HCEC 1CT (cell line): ENCODE measurements around the gene CHRNA4.

ENCODE experiments used
- DNase-seq: peaks from one replicate; pipeline ENCODE4 v3.0.0-alpha.2; 2017

Gene CHRNA4

GRCh38 chr20:63318391-63319163, 42.6 kb downstream of the CHRNA4 start:
- no peak for DNase-seq

GRCh38 chr20:63317601-63318291, 43.4 kb downstream of the CHRNA4 start:
- DNase-seq = no peak

GRCh38 chr20:63317061-63317460, 44.1 kb downstream of the CHRNA4 start:
- no peak for DNase-seq

GRCh38 chr20:63316502-63316921, 44.6 kb downstream of the CHRNA4 start:
- DNase-seq = no peak

- DNase-seq = no peak
Observed at GRCh38 chr20:63315731-63316491, 45.2 kb downstream of the CHRNA4 start.

- no peak for DNase-seq
Observed at GRCh38 chr20:63315240-63315689, 45.9 kb downstream of the CHRNA4 start.

- DNase-seq = no peak
Observed at GRCh38 chr20:63314566-63315239, 46.4 kb downstream of the CHRNA4 start.

- no peak for DNase-seq
Observed at GRCh38 chr20:63314015-63314471, 47.1 kb downstream of the CHRNA4 start.

- DNase-seq = no peak
Observed at GRCh38 chr20:63313349-63314014, 47.7 kb downstream of the CHRNA4 start.

GRCh38 chr20:63312690-63313348, 48.3 kb downstream of the CHRNA4 start:
- no peak for DNase-seq

- DNase-seq = no peak
Observed at GRCh38 chr20:63312273-63312672, 48.9 kb downstream of the CHRNA4 start.

GRCh38 chr20:63311833-63312243, 49.3 kb downstream of the CHRNA4 start:
- DNase-seq = no peak

- no peak for DNase-seq
Observed at GRCh38 chr20:63311186-63311832, 49.8 kb downstream of the CHRNA4 start.

GRCh38 chr20:63310265-63310991, 50.7 kb downstream of the CHRNA4 start:
- DNase-seq = no peak

GRCh38 chr20:63309261-63310071, 51.7 kb downstream of the CHRNA4 start:
- no peak for DNase-seq

- no peak for DNase-seq
Observed at GRCh38 chr20:63308218-63308911, 52.8 kb downstream of the CHRNA4 start.

- no peak for DNase-seq
Observed at GRCh38 chr20:63307538-63308217, 53.5 kb downstream of the CHRNA4 start.
